ENCODE results near the gene TUSC1.

Gene TUSC1

GRCh38 chr9:25691786-25692185, 13.5 kb upstream of the TUSC1 start:
- H3K36me3 ChIP-seq (ENCODE audit: insufficient read depth, low read length), result no peaks in the 10 kb centered on the region
- H3K4me3 ChIP-seq (ENCODE audit: low read depth in 1 of 2, low read length in 2 of 2), result no peak overlapping the region
- no peaks in the 10 kb centered on the region for H3K27me3 ChIP-seq (ENCODE audit: insufficient read depth, low read length, poor library complexity)
- H3K4me2 ChIP-seq (ENCODE audit: insufficient read depth, low read length), result no peak overlapping the region
- H3K9ac ChIP-seq (ENCODE audit: low read depth, low read length), result no peak overlapping the region
- H3K9me3 ChIP-seq (ENCODE audit: insufficient read depth, low read length, severe bottlenecking), result no peaks in the 10 kb centered on the region
- H3K4me1 ChIP-seq (ENCODE audit: insufficient read depth, low read length), result no peaks in the 10 kb centered on the region
- TF ChIP-seq EZH2 (IDR thresholded peaks at IDR 0.05; ENCODE audit: borderline replicate concordance, low read depth, low read length, severe bottlenecking), result no peak
- TF ChIP-seq CTCF (IDR thresholded peaks at IDR 0.05; ENCODE audit: borderline replicate concordance, extremely low read depth, low read length, poor library complexity, severe bottlenecking), result no peak
- no peak for ATAC-seq (ENCODE audit: insufficient read depth, low read depth)
- DNase-seq, result no peak
- H3K79me2 ChIP-seq (ENCODE audit: insufficient read depth, low read length), result no peaks in the 10 kb centered on the region
- no peaks in the 10 kb centered on the region for H4K20me1 ChIP-seq (ENCODE audit: insufficient read depth, low read length)
- H3K27ac ChIP-seq (ENCODE audit: low read length), result no peak overlapping the region
- no peak overlapping the region for H2AFZ ChIP-seq (ENCODE audit: low read depth, low read length)

DNA sequence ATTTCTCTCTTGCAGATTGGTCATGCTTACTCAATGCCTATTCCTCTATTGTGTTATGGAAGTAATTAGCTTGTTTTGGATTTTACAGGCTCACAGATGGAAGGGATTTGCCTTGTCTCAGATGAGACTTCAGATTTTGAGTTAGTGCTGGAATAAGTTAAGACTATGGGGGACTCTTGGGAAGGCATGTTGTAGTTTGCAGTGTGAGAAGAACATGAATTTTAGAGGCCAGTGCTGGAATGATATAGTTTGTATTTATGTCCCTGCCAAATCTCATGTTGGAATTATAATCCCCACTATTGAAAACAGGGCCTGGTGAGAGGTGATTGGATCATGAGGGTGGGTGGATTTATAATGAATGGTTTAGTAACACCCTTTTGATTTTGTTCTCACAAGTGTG, 6.1 kb upstream of the TUSC1 start:
- Histone ChIP-seq H3K27ac (ENCODE audit: low read length) (no peak overlapping the region), H3K4me1 (ENCODE audit: insufficient read depth, low read length) (no peaks in the 10 kb centered on the region), H3K4me3 (ENCODE audit: low read depth in 1 of 2, low read length in 2 of 2) (no peak overlapping the region), H3K4me2 (ENCODE audit: insufficient read depth, low read length) (no peak overlapping the region), H3K79me2 (ENCODE audit: insufficient read depth, low read length) (no peaks in the 10 kb centered on the region), H3K27me3 (ENCODE audit: insufficient read depth, low read length, poor library complexity) (no peaks in the 10 kb centered on the region), H3K36me3 (ENCODE audit: insufficient read depth, low read length) (no peaks in the 10 kb centered on the region), H2AFZ (ENCODE audit: low read depth, low read length) (no peak overlapping the region), H3K9me3 (ENCODE audit: insufficient read depth, low read length, severe bottlenecking) (no peaks in the 10 kb centered on the region), H4K20me1 (ENCODE audit: insufficient read depth, low read length) (no peaks in the 10 kb centered on the region), H3K9ac (ENCODE audit: low read depth, low read length) (no peak overlapping the region)
- no peak for DNase-seq
- TF ChIP-seq EZH2 (IDR thresholded peaks at IDR 0.05; ENCODE audit: borderline replicate concordance, low read depth, low read length, severe bottlenecking) (no peak), CTCF (IDR thresholded peaks at IDR 0.05; ENCODE audit: borderline replicate concordance, extremely low read depth, low read length, poor library complexity, severe bottlenecking) (no peak)
- no peak for ATAC-seq (ENCODE audit: insufficient read depth, low read depth)

- Histone ChIP-seq H2AFZ (ENCODE audit: low read depth, low read length) (no peak overlapping the region), H3K9me3 (ENCODE audit: insufficient read depth, low read length, severe bottlenecking) (no peaks in the 10 kb centered on the region), H3K27ac (ENCODE audit: low read length) (no peak overlapping the region), H3K79me2 (ENCODE audit: insufficient read depth, low read length) (no peaks in the 10 kb centered on the region), H4K20me1 (ENCODE audit: insufficient read depth, low read length) (no peaks in the 10 kb centered on the region), H3K4me1 (ENCODE audit: insufficient read depth, low read length) (no peaks in the 10 kb centered on the region), H3K9ac (ENCODE audit: low read depth, low read length) (no peak overlapping the region), H3K36me3 (ENCODE audit: insufficient read depth, low read length) (no peaks in the 10 kb centered on the region), H3K27me3 (ENCODE audit: insufficient read depth, low read length, poor library complexity) (no peaks in the 10 kb centered on the region), H3K4me2 (ENCODE audit: insufficient read depth, low read length) (no peak overlapping the region), H3K4me3 (ENCODE audit: low read depth in 1 of 2, low read length in 2 of 2) (no peak overlapping the region)
- ATAC-seq (ENCODE audit: insufficient read depth, low read depth) (no peak), DNase-seq (no peak)
- TF ChIP-seq EZH2 (IDR thresholded peaks at IDR 0.05; ENCODE audit: borderline replicate concordance, low read depth, low read length, severe bottlenecking) (no peak), CTCF (IDR thresholded peaks at IDR 0.05; ENCODE audit: borderline replicate concordance, extremely low read depth, low read length, poor library complexity, severe bottlenecking) (no peak)
Measured at GRCh38 chr9:25681266-25681665, 3.0 kb upstream of the TUSC1 start.

- ATAC-seq (ENCODE audit: insufficient read depth, low read depth) (no peak), DNase-seq (no peak)
- Histone ChIP-seq H3K4me2 (ENCODE audit: insufficient read depth, low read length) (no peak overlapping the region), H3K27me3 (ENCODE audit: insufficient read depth, low read length, poor library complexity) (no peaks in the 10 kb centered on the region), H3K27ac (ENCODE audit: low read length) (no peak overlapping the region), H3K9ac (ENCODE audit: low read depth, low read length) (no peak overlapping the region), H3K79me2 (ENCODE audit: insufficient read depth, low read length) (no peaks in the 10 kb centered on the region), H3K4me3 (ENCODE audit: low read depth in 1 of 2, low read length in 2 of 2) (no peak overlapping the region), H3K36me3 (ENCODE audit: insufficient read depth, low read length) (no peaks in the 10 kb centered on the region), H3K4me1 (ENCODE audit: insufficient read depth, low read length) (no peaks in the 10 kb centered on the region), H2AFZ (ENCODE audit: low read depth, low read length) (no peak overlapping the region), H4K20me1 (ENCODE audit: insufficient read depth, low read length) (no peaks in the 10 kb centered on the region), H3K9me3 (ENCODE audit: insufficient read depth, low read length, severe bottlenecking) (no peaks in the 10 kb centered on the region)
- TF ChIP-seq EZH2 (IDR thresholded peaks at IDR 0.05; ENCODE audit: borderline replicate concordance, low read depth, low read length, severe bottlenecking) (no peak), CTCF (IDR thresholded peaks at IDR 0.05; ENCODE audit: borderline replicate concordance, extremely low read depth, low read length, poor library complexity, severe bottlenecking) (no peak)
Measured at GRCh38 chr9:25678846-25679360, 659 bp upstream of the TUSC1 start.

All from DND-41 (cell line).